ENCODE measurements around the gene GRK4.
"Not testable (repeated sequence)": the region's sequence is repeated elsewhere in the genome, so short reads cannot be mapped to it uniquely, and the experiment has no call there.

Gene GRK4

DNA sequence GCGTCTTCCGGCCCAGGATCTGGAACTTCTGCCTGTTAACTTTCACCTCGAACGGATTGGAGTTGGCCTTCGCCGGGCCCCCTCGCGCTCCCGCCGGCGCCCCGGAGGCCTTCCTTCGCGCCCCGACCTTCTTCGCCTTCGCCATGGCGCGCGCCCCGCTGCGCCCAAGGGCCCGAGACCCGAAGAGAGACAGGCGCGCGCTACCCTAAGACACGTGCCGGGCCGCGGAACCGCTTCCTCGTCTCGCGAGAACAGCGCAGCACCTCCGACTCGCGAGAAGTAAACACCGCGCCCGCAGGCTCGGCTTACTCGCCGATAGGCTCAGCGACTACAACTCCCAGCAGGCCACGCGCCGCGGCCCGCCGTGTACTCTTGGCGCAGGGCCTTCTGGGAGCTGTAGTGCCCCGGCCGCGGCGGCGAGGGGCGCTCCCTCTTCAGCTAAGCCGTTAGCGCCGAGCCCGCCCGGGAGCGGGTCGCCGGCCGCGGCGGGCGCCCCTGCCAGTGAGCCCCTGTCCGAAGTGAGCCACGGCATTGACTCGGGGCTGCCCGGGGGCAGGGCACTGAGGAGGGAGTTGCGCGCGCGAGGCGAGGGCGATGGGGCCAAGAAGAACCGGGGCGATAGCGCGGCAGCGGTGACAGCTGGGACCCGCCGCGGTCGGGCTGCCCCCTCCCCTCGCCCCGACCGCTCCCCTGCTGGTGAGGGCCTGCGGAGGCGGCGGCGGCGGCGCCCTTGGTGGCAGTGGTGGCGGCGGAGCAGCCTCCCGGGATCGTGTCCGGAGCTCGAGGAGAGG lies at the start of gene GRK4, which contains the start of gene NOP14:
Gene GRK4 (plus strand): TSS at position 397 of the 791 bp plus-strand sequence. CDS start 500 bp downstream, outside the sequence.
Gene NOP14 (minus strand): TSS at position 232 of the 791 bp plus-strand sequence. CDS start 87 bp downstream, at position 145.
- peak; percentile 57 to 99 (median 94) for DNase-seq

- no peak for DNase-seq
Observed at GRCh38 chr4:2914256-2915126, 48.9 kb upstream of the GRK4 start.

DNA sequence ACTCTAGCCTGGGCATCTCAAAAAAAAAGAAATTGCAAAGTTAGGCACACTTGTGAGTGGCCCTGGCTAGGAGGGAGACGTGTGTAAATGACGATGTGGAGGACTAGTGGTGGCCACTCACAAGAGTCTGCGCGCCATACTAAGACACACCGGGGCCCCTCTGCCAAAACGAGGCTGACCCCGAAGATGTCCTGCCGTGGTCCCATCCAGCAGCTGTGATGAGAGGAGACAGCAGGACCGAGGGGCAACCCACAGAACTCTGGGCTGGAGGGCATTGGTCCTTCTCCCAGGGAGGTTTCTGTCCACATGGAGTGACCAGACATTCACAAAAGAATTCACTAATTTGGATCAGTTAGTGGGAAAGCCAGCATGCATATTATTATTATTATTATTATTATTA lies 47.6 kb upstream of the GRK4 start:
- no peak for DNase-seq

DNA sequence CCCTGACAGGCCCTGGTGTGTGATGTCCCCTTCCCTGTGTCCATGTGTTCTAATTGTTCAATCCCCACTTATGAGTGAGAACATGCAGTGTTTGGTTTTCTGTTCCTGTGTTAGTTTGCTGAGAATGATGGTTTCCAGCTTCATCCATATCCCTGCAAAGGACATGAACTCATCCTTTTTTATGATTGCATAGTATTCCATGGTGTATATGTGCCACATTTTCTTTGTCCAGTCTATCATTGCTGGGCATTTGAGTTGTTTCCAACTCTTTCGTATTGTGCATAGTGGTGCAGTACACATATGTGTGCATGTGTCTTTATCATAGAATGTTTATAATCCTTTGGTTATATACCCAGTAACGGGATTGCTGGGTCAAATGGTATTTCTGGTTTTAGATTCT lies 46.7 kb upstream of the GRK4 start:
- DNase-seq, result not testable (repeated sequence)

- DNase-seq, result not testable (repeated sequence)
Observed at GRCh38 chr4:2918300-2918699, 45.1 kb upstream of the GRK4 start.

- not testable (repeated sequence) for DNase-seq
Observed at GRCh38 chr4:2918714-2919113, 44.7 kb upstream of the GRK4 start.

DNA sequence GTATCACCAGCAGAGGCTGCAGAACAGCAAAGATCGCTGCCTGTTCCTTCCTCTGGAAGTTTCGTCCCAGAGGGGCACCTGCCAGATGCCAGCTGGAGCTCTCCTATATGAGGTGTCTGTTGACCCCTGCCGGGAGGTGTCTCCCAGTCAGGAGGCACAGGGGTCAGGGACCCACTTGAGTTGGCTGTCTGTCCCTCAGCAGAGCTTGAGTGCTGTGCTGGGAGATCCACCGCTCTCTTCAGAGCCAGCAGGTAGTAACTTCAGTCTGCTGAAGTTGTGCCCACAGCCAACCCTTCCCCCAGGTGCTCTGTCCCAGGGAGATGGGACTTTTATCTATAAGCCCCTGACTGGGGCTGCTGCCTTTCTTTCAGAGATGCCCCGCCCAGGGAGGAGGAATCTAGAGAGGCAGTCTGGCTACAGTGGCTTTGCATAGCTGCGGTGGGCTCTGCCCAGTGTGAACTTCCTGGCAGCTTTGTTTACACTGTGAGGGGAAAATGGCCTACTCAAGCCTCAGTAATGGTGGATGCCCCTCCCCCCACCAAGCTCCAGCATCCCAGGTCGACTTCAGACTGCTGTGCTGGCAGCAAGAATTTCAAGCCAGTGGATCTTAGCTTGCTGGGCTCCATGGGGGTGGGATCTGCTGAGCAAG lies 40.8 kb upstream of the GRK4 start:
- not testable (repeated sequence) for DNase-seq

DNA sequence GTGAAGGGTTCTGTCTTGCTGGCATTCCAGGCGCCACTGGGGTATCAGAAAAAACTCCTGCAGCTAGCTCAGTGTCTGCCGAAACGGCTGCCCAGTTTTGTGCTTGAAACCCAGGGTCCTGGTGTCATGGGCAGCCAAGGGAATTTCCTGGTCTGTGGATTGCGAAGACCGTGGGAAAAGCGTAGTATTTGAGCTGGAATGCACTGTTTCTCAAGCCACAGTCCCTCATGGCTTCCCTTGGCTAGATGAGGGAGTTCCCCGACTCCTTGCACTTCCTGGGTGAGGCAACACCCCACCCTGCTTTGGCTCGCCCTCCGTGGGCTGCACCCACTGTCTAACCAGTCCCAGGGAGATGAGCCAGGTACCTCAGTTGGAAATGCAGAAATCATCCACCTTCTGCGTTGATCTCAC lies 40.2 kb upstream of the GRK4 start:
- DNase-seq, result no peak

DNA sequence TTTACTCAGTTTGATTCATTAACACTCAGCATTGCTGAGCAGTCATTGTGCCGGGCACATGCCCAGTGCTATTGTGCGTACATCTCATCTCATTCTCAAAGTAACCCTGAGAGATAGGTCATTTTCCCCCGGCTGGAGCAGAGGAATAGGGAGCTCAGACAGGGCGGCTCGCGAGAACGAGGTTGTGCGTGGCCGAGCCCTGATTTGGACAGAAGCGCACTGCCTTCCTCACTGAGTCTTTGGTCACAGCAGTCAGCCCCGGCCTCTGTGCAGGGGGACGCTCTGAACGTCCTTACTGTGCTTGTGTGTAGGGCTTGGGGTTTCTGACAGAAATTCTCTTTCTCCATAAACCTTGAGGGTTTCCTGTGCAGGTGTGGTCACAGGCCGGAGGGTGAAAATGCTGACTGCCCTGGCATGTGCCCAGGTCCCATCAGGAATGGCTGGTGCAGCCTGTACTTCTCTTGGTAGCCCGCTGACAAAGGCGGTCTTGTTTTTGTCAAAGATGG lies 39.6 kb upstream of the GRK4 start:
- peak in 6 of 56 donors; percentile 17 to 67 (median 42) for DNase-seq

DNA sequence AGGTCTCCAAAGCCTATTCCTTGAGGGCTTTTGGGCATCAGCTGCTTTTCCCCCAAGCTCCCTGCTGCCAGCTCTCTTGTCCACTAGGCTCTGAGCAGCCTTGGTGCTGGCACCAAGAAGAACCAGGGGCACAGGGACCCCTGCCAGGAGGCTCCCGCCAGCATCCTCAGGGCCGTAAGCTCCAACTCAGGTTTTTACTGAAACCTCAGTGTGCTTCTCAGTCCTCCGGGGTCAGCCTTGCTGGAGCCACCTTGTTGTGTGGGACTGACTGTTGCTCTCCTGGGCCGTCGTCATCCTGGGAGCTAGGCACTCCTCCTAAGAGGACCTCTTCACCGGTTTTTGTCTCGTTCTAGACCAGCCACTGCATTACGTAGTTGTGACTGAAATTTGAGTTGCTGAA lies 39.1 kb upstream of the GRK4 start:
- DNase-seq, result peak in 3 of 56 donors; percentile 35 to 67 (median 52)

DNA sequence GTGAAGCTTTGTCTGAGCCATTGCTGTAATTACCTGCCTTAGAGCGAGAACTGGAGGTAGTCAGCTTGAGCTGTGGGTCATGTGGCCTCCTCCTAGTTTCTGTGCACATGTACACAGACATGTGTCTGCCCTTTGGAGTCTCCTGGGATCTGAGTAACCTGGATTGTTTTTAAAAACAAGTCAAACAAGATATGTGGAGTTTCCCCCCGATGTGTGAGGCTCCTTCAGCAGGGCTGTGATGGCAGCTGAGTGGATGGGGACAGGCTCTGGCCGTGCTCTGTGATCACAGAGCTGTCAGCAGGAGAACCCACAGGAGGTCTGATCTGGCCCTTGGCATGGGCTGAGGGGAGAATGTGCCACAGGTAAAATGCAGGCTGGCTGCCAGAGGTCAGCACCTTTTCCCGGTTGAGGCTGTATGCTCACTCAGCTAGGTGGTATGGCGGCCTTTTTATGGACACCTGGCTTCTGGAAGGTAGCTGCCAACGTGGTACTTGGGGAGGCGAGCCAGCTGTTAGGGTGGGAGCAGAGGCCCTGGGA lies 38.5 kb upstream of the GRK4 start:
- DNase-seq, result no peak

DNA sequence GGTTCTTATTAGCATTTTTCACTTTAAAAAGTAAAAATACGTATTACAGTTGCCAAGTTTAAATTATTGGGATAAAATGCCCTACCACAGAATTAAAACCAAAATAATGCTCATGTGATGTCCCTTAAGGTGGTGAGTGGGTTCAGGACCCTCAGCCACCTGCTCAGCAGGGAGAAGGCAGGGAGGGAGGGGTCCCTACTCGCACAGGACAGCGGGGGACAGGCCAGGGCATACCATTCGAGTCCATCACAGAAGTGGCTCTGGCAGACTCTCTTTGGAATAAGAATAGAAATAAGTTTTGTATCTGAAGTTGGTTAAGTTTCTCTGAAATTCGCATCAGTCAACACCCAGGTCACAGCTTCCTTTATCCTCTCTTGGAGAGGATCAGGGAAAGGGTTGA lies 37.9 kb upstream of the GRK4 start:
- no peak for DNase-seq

DNA sequence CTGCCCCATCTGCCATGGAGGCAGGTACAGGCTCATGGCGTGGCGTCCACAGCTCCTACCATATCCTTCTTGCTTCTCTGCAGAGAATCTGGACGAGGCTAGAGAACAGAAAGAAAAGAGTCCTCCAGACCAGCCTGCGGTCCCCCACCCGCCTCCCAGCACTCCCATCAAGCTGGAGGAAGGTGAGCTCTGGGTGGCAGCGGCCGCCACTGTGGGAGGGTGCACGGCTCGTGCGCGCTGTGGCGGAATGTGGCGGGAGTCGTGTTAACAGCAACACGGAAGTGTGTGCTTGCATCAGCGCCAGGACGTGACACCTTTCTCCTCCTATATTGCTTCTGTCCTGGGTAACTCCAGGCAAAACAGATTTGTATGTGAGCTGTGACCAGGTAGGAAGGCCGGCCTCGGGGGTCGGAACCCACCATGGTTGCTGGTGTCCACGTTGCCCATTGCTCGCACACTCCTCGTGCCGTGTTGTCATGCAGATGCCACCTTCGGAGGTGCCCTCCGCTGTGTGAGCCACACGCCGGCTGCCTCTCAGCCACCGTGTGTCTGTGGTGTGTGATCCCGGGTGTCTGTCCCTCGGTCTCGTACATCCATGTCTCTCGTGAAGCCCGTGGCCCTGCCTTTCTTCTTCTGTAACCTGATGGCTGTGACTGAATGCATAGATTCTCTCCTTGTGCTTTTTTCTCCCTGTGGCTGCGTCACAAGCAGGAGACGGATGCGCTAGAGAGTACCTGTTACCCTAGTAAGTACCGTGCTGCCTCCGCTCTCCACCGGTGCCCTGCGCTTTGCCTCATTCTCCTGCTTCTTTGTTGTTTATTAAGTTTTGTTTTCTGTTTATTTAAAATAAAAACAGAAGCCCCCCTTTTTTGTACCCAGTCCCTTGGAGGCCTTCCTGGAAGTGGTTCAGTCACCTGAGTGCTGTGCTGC lies 37.2 kb upstream of the GRK4 start:
- DNase-seq, result no peak

DNA sequence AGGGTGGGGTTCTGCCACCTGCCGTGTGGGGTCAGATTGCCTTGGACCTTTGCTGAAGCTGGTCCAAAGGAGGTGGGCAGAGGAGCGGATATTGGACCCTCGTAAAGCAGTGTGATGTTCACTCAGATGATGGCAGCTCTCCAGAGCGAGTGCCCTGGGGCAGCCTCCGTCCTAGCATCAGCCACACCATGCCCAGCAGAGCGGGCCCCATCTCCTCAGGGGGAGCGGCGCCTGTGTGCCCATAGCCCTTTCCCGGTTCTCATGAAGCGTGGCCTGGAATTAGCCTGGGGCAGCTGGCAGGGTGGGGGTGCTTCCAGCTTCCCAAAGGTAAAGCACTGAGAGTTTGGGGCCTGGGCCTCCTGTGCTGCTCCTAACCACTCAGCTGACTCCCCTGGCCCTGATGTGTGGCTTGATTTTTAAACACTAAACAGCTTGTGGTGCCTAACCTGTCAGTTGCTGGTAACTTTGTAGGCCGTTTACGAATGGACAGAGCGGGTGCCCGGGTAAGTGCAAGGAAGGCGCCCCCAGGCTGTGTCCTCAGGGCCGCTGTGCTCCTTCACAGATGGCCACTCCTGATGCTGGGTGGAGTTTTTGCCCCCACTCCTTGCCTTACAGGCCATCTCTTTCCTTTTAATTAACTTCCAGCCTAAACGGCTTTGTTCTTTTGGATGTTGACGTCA lies 36.2 kb upstream of the GRK4 start:
- no peak for DNase-seq

- DNase-seq, result no peak
Observed at GRCh38 chr4:2927696-2928075, 35.7 kb upstream of the GRK4 start.

- DNase-seq, result no peak
Observed at GRCh38 chr4:2928242-2929176, 34.9 kb upstream of the GRK4 start.

DNA sequence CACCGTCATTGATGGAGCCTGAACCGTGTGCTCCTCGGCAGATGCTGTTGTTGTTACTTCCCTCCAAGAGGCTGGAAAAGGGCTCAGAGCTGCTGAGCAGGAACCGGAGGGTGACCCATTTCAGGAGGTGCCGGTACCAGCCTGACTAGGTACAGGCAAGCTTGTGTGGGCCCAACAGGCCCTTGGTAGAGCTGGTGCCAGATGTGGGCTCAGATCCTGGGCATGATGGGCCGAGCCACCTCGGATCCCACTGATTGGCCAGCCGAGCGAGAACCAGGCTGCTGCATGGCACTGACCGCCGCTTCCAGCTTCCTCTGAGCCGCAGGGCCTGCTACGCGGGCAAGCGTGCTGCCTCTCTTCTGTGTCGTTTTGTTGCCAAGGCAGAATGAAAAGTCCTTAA lies 33.9 kb upstream of the GRK4 start:
- no peak for DNase-seq

- DNase-seq, result no peak
Observed at GRCh38 chr4:2930135-2930757, 33.1 kb upstream of the GRK4 start.
